ENCODE data around the gene GNLY. TPM values are rescaled to one million over a fixed set of nuclear protein-coding genes. Genes with fewer than 3 reads are reported as not detected.

Gene GNLY
- total and polyA plus RNA-seq, 9 of the 15 experiments (the other 6 are each of a cell fraction or from before 2014, with no cell fraction given) = not detected

- no peak for DNase-seq (ENCODE audit: extremely low read depth in 1 of 4, low spot score in 3 of 4)
- H3K9me3 ChIP-seq (replicated peaks; ENCODE audit: control insufficient read depth, insufficient read depth, low read depth, low read length) = no peaks in the 10 kb centered on the region
- H3K79me2 ChIP-seq (ENCODE audit: control insufficient read depth, insufficient read depth, low read length) = no peaks in the 10 kb centered on the region
- no peak overlapping the region for H3K4me2 ChIP-seq (ENCODE audit: insufficient read depth, low read length)
- CTCF ChIA-PET (ENCODE audit: low intra/inter-chr PET ratio) = no interaction called here
- H3K27ac ChIP-seq (ENCODE audit: extremely low read depth, low read depth, low read length) = no peak overlapping the region
- H2AFZ ChIP-seq (ENCODE audit: low read depth, low read length) = no peak overlapping the region
- no peak overlapping the region for H3K4me3 ChIP-seq
- peaks cover 0 to 9% of the 10 kb centered on the region in 2 experiments; a peak in 2 of 5 replicates for H3K4me1 ChIP-seq (replicated peaks in 1 of 2; ENCODE audit: control insufficient read depth in 2 of 2, insufficient read depth in 2 of 2, low read length in 2 of 2)
- H3K27me3 ChIP-seq (ENCODE audit: control insufficient read depth in 2 of 2, insufficient read depth in 2 of 2, low read length in 2 of 2) = peaks cover 4 to 12% of the 10 kb centered on the region in 2 experiments; a peak in 2 of 5 replicates
- no peak overlapping the region for H3K9ac ChIP-seq (ENCODE audit: insufficient read depth in 1 of 2, low read depth in 2 of 2, low read length in 2 of 2)
- intact Hi-C loops (cut with micrococcal nuclease) = no loop called here
- 8% methylated on average over 3 of the region's 3 CpGs for WGBS (ENCODE audit: insufficient coverage, low coverage, missing lambda C conversion rate)
- FAIRE-seq = no peak
- no peak for ATAC-seq
- no peaks in the 10 kb centered on the region for H3K36me3 ChIP-seq (ENCODE audit: control insufficient read depth, insufficient read depth, low read length)
- in situ Hi-C loops (cut with MboI) = no loop called here
- H3K9me1 ChIP-seq (ENCODE audit: control insufficient read depth, insufficient read depth, low read length) = no peaks in the 10 kb centered on the region
- no TSS peak for BruUV-seq (replicated peaks)
- POLR2A ChIA-PET = interaction anchor here (0.6 to 1.1 kb wide), 3 partner anchors 8 to 123 kb away, joined by 3 to 4 read pairs (median 3); no protein-coding TSS in a partner anchor
- no peaks in the 10 kb centered on the region for H4K20me1 ChIP-seq (replicated peaks; ENCODE audit: control insufficient read depth, insufficient read depth, low read length)
- TF ChIP-seq NR4A1 (CRISPR knock-in tag; IDR thresholded peaks at IDR 0.05) (no peak), NR4A1 (tag; IDR thresholded peaks at IDR 0.05) (no peak), SRSF3 (IDR thresholded peaks at IDR 0.05; ENCODE audit: insufficient read depth, low read length) (no peak), SAFB (IDR thresholded peaks at IDR 0.05; ENCODE audit: borderline replicate concordance, low read depth, low read length) (no peak), SMAD1 (IDR thresholded peaks at IDR 0.05; ENCODE audit: low read depth, low read length, partially characterized antibody) (no peak), ZEB2 (IDR thresholded peaks at IDR 0.05) (no peak), ZNF695 (CRISPR knock-in tag; IDR thresholded peaks at IDR 0.05) (no peak), RUNX1 (IDR thresholded peaks at IDR 0.05; ENCODE audit: low read depth) (no peak), ZNF165 (CRISPR knock-in tag; IDR thresholded peaks at IDR 0.05; ENCODE audit: borderline replicate concordance) (no peak)
- TF ChIP-seq, protein P1, sequence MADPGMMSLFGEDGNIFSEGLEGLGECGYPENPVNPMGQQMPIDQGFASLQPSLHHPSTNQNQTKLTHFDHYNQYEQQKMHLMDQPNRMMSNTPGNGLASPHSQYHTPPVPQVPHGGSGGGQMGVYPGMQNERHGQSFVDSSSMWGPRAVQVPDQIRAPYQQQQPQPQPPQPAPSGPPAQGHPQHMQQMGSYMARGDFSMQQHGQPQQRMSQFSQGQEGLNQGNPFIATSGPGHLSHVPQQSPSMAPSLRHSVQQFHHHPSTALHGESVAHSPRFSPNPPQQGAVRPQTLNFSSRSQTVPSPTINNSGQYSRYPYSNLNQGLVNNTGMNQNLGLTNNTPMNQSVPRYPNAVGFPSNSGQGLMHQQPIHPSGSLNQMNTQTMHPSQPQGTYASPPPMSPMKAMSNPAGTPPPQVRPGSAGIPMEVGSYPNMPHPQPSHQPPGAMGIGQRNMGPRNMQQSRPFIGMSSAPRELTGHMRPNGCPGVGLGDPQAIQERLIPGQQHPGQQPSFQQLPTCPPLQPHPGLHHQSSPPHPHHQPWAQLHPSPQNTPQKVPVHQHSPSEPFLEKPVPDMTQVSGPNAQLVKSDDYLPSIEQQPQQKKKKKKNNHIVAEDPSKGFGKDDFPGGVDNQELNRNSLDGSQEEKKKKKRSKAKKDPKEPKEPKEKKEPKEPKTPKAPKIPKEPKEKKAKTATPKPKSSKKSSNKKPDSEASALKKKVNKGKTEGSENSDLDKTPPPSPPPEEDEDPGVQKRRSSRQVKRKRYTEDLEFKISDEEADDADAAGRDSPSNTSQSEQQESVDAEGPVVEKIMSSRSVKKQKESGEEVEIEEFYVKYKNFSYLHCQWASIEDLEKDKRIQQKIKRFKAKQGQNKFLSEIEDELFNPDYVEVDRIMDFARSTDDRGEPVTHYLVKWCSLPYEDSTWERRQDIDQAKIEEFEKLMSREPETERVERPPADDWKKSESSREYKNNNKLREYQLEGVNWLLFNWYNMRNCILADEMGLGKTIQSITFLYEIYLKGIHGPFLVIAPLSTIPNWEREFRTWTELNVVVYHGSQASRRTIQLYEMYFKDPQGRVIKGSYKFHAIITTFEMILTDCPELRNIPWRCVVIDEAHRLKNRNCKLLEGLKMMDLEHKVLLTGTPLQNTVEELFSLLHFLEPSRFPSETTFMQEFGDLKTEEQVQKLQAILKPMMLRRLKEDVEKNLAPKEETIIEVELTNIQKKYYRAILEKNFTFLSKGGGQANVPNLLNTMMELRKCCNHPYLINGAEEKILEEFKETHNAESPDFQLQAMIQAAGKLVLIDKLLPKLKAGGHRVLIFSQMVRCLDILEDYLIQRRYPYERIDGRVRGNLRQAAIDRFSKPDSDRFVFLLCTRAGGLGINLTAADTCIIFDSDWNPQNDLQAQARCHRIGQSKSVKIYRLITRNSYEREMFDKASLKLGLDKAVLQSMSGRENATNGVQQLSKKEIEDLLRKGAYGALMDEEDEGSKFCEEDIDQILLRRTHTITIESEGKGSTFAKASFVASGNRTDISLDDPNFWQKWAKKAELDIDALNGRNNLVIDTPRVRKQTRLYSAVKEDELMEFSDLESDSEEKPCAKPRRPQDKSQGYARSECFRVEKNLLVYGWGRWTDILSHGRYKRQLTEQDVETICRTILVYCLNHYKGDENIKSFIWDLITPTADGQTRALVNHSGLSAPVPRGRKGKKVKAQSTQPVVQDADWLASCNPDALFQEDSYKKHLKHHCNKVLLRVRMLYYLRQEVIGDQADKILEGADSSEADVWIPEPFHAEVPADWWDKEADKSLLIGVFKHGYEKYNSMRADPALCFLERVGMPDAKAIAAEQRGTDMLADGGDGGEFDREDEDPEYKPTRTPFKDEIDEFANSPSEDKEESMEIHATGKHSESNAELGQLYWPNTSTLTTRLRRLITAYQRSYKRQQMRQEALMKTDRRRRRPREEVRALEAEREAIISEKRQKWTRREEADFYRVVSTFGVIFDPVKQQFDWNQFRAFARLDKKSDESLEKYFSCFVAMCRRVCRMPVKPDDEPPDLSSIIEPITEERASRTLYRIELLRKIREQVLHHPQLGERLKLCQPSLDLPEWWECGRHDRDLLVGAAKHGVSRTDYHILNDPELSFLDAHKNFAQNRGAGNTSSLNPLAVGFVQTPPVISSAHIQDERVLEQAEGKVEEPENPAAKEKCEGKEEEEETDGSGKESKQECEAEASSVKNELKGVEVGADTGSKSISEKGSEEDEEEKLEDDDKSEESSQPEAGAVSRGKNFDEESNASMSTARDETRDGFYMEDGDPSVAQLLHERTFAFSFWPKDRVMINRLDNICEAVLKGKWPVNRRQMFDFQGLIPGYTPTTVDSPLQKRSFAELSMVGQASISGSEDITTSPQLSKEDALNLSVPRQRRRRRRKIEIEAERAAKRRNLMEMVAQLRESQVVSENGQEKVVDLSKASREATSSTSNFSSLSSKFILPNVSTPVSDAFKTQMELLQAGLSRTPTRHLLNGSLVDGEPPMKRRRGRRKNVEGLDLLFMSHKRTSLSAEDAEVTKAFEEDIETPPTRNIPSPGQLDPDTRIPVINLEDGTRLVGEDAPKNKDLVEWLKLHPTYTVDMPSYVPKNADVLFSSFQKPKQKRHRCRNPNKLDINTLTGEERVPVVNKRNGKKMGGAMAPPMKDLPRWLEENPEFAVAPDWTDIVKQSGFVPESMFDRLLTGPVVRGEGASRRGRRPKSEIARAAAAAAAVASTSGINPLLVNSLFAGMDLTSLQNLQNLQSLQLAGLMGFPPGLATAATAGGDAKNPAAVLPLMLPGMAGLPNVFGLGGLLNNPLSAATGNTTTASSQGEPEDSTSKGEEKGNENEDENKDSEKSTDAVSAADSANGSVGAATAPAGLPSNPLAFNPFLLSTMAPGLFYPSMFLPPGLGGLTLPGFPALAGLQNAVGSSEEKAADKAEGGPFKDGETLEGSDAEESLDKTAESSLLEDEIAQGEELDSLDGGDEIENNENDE (IDR thresholded peaks at IDR 0.05; ENCODE audit: low read depth, low read length) = no peak
- TF ChIP-seq, protein P2, sequence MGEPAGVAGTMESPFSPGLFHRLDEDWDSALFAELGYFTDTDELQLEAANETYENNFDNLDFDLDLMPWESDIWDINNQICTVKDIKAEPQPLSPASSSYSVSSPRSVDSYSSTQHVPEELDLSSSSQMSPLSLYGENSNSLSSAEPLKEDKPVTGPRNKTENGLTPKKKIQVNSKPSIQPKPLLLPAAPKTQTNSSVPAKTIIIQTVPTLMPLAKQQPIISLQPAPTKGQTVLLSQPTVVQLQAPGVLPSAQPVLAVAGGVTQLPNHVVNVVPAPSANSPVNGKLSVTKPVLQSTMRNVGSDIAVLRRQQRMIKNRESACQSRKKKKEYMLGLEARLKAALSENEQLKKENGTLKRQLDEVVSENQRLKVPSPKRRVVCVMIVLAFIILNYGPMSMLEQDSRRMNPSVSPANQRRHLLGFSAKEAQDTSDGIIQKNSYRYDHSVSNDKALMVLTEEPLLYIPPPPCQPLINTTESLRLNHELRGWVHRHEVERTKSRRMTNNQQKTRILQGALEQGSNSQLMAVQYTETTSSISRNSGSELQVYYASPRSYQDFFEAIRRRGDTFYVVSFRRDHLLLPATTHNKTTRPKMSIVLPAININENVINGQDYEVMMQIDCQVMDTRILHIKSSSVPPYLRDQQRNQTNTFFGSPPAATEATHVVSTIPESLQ (CRISPR knock-in tag; IDR thresholded peaks at IDR 0.05) = no peak
Measured at GRCh38 chr2:85697096-85697495, 2.9 kb downstream of the GNLY start.
